Measurements from ENCODE around the gene CST6.

- TF ChIP-seq CTCF (IDR thresholded peaks at IDR 0.05; ENCODE audit: insufficient read depth, low read depth, low read length) (no peak), EZH2 (IDR thresholded peaks at IDR 0.05; ENCODE audit: insufficient read depth, low read length) (no peak)
These were observed 5.5 kb downstream of the CST6 start for GRCh38 chr11:66017321-66017720.
